Measurements from ENCODE around the gene ATG10. TPM values are rescaled to one million over a fixed set of nuclear protein-coding genes. Genes with fewer than 3 reads are reported as not detected.

ATG10 gene
- total RNA-seq, 1 experiment from 2014 or later, result 7.6 TPM

- H3K4me2 ChIP-seq (ENCODE audit: insufficient read depth, insufficient read length, low read length), result no peak overlapping the region
- H2BK20ac ChIP-seq (ENCODE audit: low read depth, low read length, poor library complexity, severe bottlenecking), result no peak overlapping the region
- H3K27ac Mint-ChIP-seq, result no peak overlapping the region
- H3K4me1 ChIP-seq (ENCODE audit: insufficient read depth, low read length), result peaks cover 1% of the 10 kb centered on the region; the same call in 1 of the 2 replicates
- no peak overlapping the region for H3T11ph ChIP-seq (ENCODE audit: low read length)
- no peak overlapping the region for H4K91ac ChIP-seq (ENCODE audit: insufficient read length, low read depth, low read length)
- peaks cover 5 to 14% of the 10 kb centered on the region in 2 experiments for H3K4me1 Mint-ChIP-seq
- no peak overlapping the region for H2AK5ac ChIP-seq (ENCODE audit: insufficient read length, low read length)
- no peak overlapping the region for H3K18ac ChIP-seq (ENCODE audit: insufficient read length, low read depth, low read length)
- no peaks in the 10 kb centered on the region for H3K27me3 ChIP-seq (ENCODE audit: insufficient read depth, low read length)
- no peak overlapping the region for H3K4me3 Mint-ChIP-seq
- H2BK15ac ChIP-seq (ENCODE audit: low read depth, low read length), result no peak overlapping the region
- no peak for DNase-seq
- no peak overlapping the region for H3K14ac ChIP-seq (ENCODE audit: insufficient read depth, low read length)
- TF ChIP-seq CTCF (conservative IDR thresholded peaks at IDR 0.05), result no peak
- no peak overlapping the region for H2BK5ac ChIP-seq (ENCODE audit: insufficient read length, low read length)
- H3K4ac ChIP-seq (ENCODE audit: low read depth, low read length), result no peak overlapping the region
- H3K9me3 Mint-ChIP-seq, result peaks cover 20 to 21% of the 10 kb centered on the region in 2 experiments
- no peak overlapping the region for H2BK120ac ChIP-seq (ENCODE audit: low read depth, low read length, poor library complexity, severe bottlenecking)
- peaks cover 22 to 62% (median 46%) of the 10 kb centered on the region in 3 experiments for H3K36me3 Mint-ChIP-seq (ENCODE audit: insufficient read depth in 1 of 3, low read depth in 3 of 3)
- H3K79me2 ChIP-seq (ENCODE audit: insufficient read depth, low read length), result no peaks in the 10 kb centered on the region; the same call in 1 of the 2 replicates
- WGBS (ENCODE audit: extremely low coverage, insufficient read length, low lambda C conversion rate), result no CpG with 5 or more reads among the region's 9 CpGs
- H4K20me1 ChIP-seq (ENCODE audit: control insufficient read depth, insufficient read depth, insufficient read length), result no peaks in the 10 kb centered on the region
- H3K56ac ChIP-seq (ENCODE audit: insufficient read length, low read depth, low read length), result no peak overlapping the region
- H4K8ac ChIP-seq (replicated peaks; ENCODE audit: insufficient read length, low read depth, low read length), result no peak overlapping the region
- no peak overlapping the region for H2BK12ac ChIP-seq (ENCODE audit: insufficient read length, low read depth, low read length)
- H3K23me2 ChIP-seq (ENCODE audit: insufficient read length, low read depth, low read length, poor library complexity, severe bottlenecking), result no peaks in the 10 kb centered on the region
- H3K27ac ChIP-seq (ENCODE audit: insufficient read length, low read depth, low read length), result no peak overlapping the region
- no peak overlapping the region for H3K23ac ChIP-seq (ENCODE audit: insufficient read length, low read depth, low read length)
- no peaks in the 10 kb centered on the region for H3K9me3 ChIP-seq (ENCODE audit: control insufficient read depth, low read depth, low read length)
- no peak overlapping the region for H4K5ac ChIP-seq (ENCODE audit: insufficient read length, low read depth, low read length)
- no peaks in the 10 kb centered on the region for H3K27me3 Mint-ChIP-seq (ENCODE audit: low read depth)
- H2AFZ ChIP-seq (ENCODE audit: low read length), result no peak overlapping the region
- no peak overlapping the region for H3K9ac ChIP-seq (ENCODE audit: extremely low read depth, insufficient read length, low read length)
- H3K79me1 ChIP-seq (ENCODE audit: insufficient read depth, low read depth, low read length, poor library complexity, severe bottlenecking), result no peaks in the 10 kb centered on the region
Measured at GRCh38 chr5:81986126-81986525, 14.3 kb downstream of the ATG10 start.

All from H9 (cell line).